Body of pancreas (tissue), 4 donors: Measurements from ENCODE around the gene HSF5.

Experiments used
- CTCF ChIP-seq, 7 experiments: fragments of 450-650 bp in 4 of 7; fragments of 200-600 bp in 3 of 7; sonication (generic) in 3 of 7; IDR thresholded peaks; one replicate each; pipeline ENCODE4 v1.5.1; 2016 to 2019; ENCODE audit warnings: antibody characterized with exemption in 7 of 7
- POLR2A ChIP-seq, 3 donors: fragments of 450-650 bp; IDR thresholded peaks; one replicate each; pipeline ENCODE4 v1.6.1; 2016; ENCODE audit warnings: antibody characterized with exemption in 3 of 3, mild to moderate bottlenecking in 2 of 3

GRCh38 chr17:58452738-58453137, 35.5 kb downstream of the HSF5 start:
- no peak for TF ChIP-seq CTCF (IDR thresholded peaks at IDR 0.05)
- TF ChIP-seq POLR2A (IDR thresholded peaks at IDR 0.05), result no peak
